Stimulated activated CD4-positive, alpha-beta T cell treated with anti-CD3 and anti-CD28 coated beads, Interleukin-1b, Interleukin-23, amount 100 ng/mL, for 4 hours (primary cell): ENCODE data around the gene ZNF626.
"Not testable (repeated sequence)": the region's sequence is repeated elsewhere in the genome, so short reads cannot be mapped to it uniquely, and the experiment has no call there.

Experiments
- DNase-seq, 2 donors: peaks; one replicate each; pipeline ENCODE4 v3.0.0-alpha.2; 2020; ENCODE audit warnings: low read depth in 2 of 2

ZNF626 gene

GRCh38 chr19:20661150-20661819 is at the start of gene ZNF626:
Gene ZNF626, minus strand, starts transcription at chr19:20661571. Its CDS starts 125 bp downstream, at chr19:20661446.
- DNase-seq: peak; percentile 75 to 86

GRCh38 chr19:20669263-20669662 is 7.9 kb upstream of the ZNF626 start:
- no peak for DNase-seq

GRCh38 chr19:20667281-20667680 is 5.9 kb upstream of the ZNF626 start:
- no peak for DNase-seq

GRCh38 chr19:20664901-20665781 is 3.8 kb upstream of the ZNF626 start:
- no peak for DNase-seq

GRCh38 chr19:20664475-20664874 is 3.1 kb upstream of the ZNF626 start:
- not testable (repeated sequence) for DNase-seq

GRCh38 chr19:20662421-20663105 is 1.2 kb upstream of the ZNF626 start:
- DNase-seq: no peak

- no peak for DNase-seq
Observed at GRCh38 chr19:20660473-20661140, 764 bp downstream of the ZNF626 start.

GRCh38 chr19:20640545-20640944 is 20.8 kb downstream of the ZNF626 start:
- DNase-seq: no peak

- no peak for DNase-seq
Observed at GRCh38 chr19:20640023-20640422, 21.3 kb downstream of the ZNF626 start.

- not testable (repeated sequence) for DNase-seq
Observed at GRCh38 chr19:20624560-20624959, 36.8 kb downstream of the ZNF626 start.

GRCh38 chr19:20616071-20616470 is 45.3 kb downstream of the ZNF626 start:
- no peak for DNase-seq

GRCh38 chr19:20614971-20615370 is 46.4 kb downstream of the ZNF626 start:
- DNase-seq: not testable (repeated sequence)

- DNase-seq: no peak
Observed at GRCh38 chr19:20612711-20613316, 48.6 kb downstream of the ZNF626 start.

- no peak for DNase-seq
Observed at GRCh38 chr19:20611866-20612265, 49.5 kb downstream of the ZNF626 start.

GRCh38 chr19:20607943-20608342 is 53.4 kb downstream of the ZNF626 start:
- no peak for DNase-seq
